CD14-positive monocyte (primary cell): ENCODE results near the gene ELOVL3. TPM values are rescaled to one million over a fixed set of nuclear protein-coding genes. Genes with fewer than 3 reads are reported as not detected.

Experiments
- DNase-seq, 3 donors: peaks; one replicate each; pipeline ENCODE4 v3.0.0-alpha.2; 2011 to 2022
- H2AFZ ChIP-seq: 2 replicates; pipeline ENCODE4 v1.6.0; 2012; ENCODE audit warnings: mild to moderate bottlenecking, low read depth, low read length, inconsistent platforms; ENCODE audit not compliant: insufficient read depth, poor library complexity, severe bottlenecking
- H3K27ac ChIP-seq, 2 donors: 1 replicate in 1 of 2; 2 replicates in 1 of 2; pipeline ENCODE4 v1.5.1; 2012 to 2013; ENCODE audit warnings: low read length in 2 of 2, control low read depth in 1 of 2, inconsistent platforms in 1 of 2, low read depth in 1 of 2, mild to moderate bottlenecking in 1 of 2
- H3K27me3 ChIP-seq, 2 donors: one replicate each; pipeline versions ENCODE4 v1.6.0 to v1.6.1; 2011 to 2013; ENCODE audit warnings: low read length in 2 of 2; ENCODE audit not compliant: control insufficient read depth in 2 of 2, insufficient read depth in 2 of 2
- H3K36me3 ChIP-seq, 2 donors: replicated peaks in 1 of 2; 1 replicate in 1 of 2; 2 replicates in 1 of 2; pipeline versions ENCODE4 v1.5.1 to v1.6.1; 2012 to 2013; ENCODE audit warnings: low read length in 2 of 2, control low read depth in 1 of 2, inconsistent platforms in 1 of 2, mild to moderate bottlenecking in 1 of 2; ENCODE audit not compliant: insufficient read depth in 2 of 2, control insufficient read depth in 1 of 2
- H3K4me1 ChIP-seq, 2 donors: 1 replicate in 1 of 2; 2 replicates in 1 of 2; pipeline versions ENCODE4 v1.5.1 to v1.6.1; 2012 to 2013; ENCODE audit warnings: low read length in 2 of 2, control low read depth in 1 of 2, inconsistent platforms in 1 of 2, mild to moderate bottlenecking in 1 of 2, moderate library complexity in 1 of 2; ENCODE audit not compliant: insufficient read depth in 2 of 2, control insufficient read depth in 1 of 2
- H3K4me2 ChIP-seq: replicated peaks from 2 replicates; pipeline ENCODE3; 2012; ENCODE audit warnings: low read length, moderate library complexity, mild to moderate bottlenecking; ENCODE audit not compliant: poor library complexity, severe bottlenecking; ENCODE audit errors: extremely low read depth
- H3K4me3 ChIP-seq, 3 experiments: fragments of 200-600 bp in 1 of 3; sonication (generic) in 1 of 3; replicated peaks in 1 of 3; 1 replicate in 2 of 3; 2 replicates in 1 of 3; pipeline ENCODE4 v1.5.1; 2011 to 2013; ENCODE audit warnings: low read length in 3 of 3, mild to moderate bottlenecking in 3 of 3, control low read depth in 2 of 3, low read depth in 2 of 3, inconsistent platforms in 1 of 3, moderate library complexity in 1 of 3
- H3K79me2 ChIP-seq: 2 replicates; pipeline ENCODE4 v1.6.0; 2012; ENCODE audit warnings: mild to moderate bottlenecking, control low read depth, inconsistent platforms, low read length, moderate library complexity; ENCODE audit not compliant: insufficient read depth
- H3K9ac ChIP-seq: 2 replicates; pipeline ENCODE4 v1.6.0; 2017; ENCODE audit warnings: low read length, mild to moderate bottlenecking; ENCODE audit not compliant: insufficient read depth, poor library complexity, severe bottlenecking
- H3K9me3 ChIP-seq, 2 donors: replicated peaks in 1 of 2; 1 replicate in 1 of 2; 2 replicates in 1 of 2; pipeline versions ENCODE4 v1.5.1 to v1.6.1; 2012 to 2013; ENCODE audit warnings: low read length in 2 of 2, control low read depth in 1 of 2; ENCODE audit not compliant: control insufficient read depth in 1 of 2, insufficient read depth in 1 of 2
- H4K20me1 ChIP-seq: 2 replicates; pipeline ENCODE4 v1.6.0; 2012; ENCODE audit warnings: mild to moderate bottlenecking, low read length, control low read depth, moderate library complexity; ENCODE audit not compliant: insufficient read depth
- H3K27ac Mint-ChIP-seq, 7 donors: one replicate each; pipeline ENCODE4 v1.8.0; 2020; ENCODE audit warnings: mild to moderate bottlenecking in 7 of 7, mixed read lengths in 7 of 7, moderate library complexity in 6 of 7, inconsistent platforms in 2 of 7
- H3K27me3 Mint-ChIP-seq, 3 donors: one replicate each; pipeline ENCODE4 v1.8.0; 2021 to 2022; ENCODE audit warnings: low read depth in 3 of 3, mild to moderate bottlenecking in 3 of 3, mixed read lengths in 3 of 3, moderate library complexity in 3 of 3, inconsistent platforms in 1 of 3
- H3K36me3 Mint-ChIP-seq, 2 donors: one replicate each; pipeline ENCODE4 v1.8.0; 2020; ENCODE audit warnings: mixed read lengths in 2 of 2, inconsistent platforms in 1 of 2, mild to moderate bottlenecking in 1 of 2
- H3K4me1 Mint-ChIP-seq: one replicate; pipeline ENCODE4 v1.8.0; 2020; ENCODE audit warnings: mild to moderate bottlenecking, mixed read lengths
- H3K4me3 Mint-ChIP-seq, 2 donors: one replicate each; pipeline ENCODE4 v1.8.0; 2020; ENCODE audit warnings: mild to moderate bottlenecking in 2 of 2, mixed read lengths in 2 of 2, moderate library complexity in 1 of 2
- H3K9me3 Mint-ChIP-seq, 7 donors: one replicate each; pipeline ENCODE4 v1.8.0; 2020 to 2022; ENCODE audit warnings: mixed read lengths in 7 of 7, mild to moderate bottlenecking in 6 of 7, moderate library complexity in 6 of 7, inconsistent platforms in 2 of 7
- CTCF ChIP-seq: fragments of 200-600 bp; IDR thresholded peaks from one replicate; pipeline ENCODE4 v1.8.0; 2022; ENCODE audit warnings: antibody characterized with exemption, mild to moderate bottlenecking
- WGBS: methylation state at CpG from one replicate; pipeline ENCODE4 v1.1.5; 2013; ENCODE audit warnings: missing lambda C conversion rate; ENCODE audit not compliant: insufficient coverage; 5-methylcytosine and 5-hydroxymethylcytosine counted together
- intact Hi-C, 2 donors: fragments of 100-400 bp; cut with micrococcal nuclease; formaldehyde crosslinking; loops; one replicate each; pipeline versions ENCODE4 v1.15.0 to v1.15.1; 2023
- polyA plus RNA-seq, 3 donors: library from polyadenylated mRNA; depleted of rRNA in 1 of 3; unstranded in 2 of 3; stranded (reverse) in 1 of 3; fragments of 300-500 nt in 2 of 3; fragments of >200 nt in 1 of 3; fragmentation: Illumina TruSeq in 2 of 3; gene quantifications; 1 replicate in 2 of 3; 2 replicates in 1 of 3; pipeline ENCODE4 v1.2.3, GENCODE V29; 2012 to 2021

The ELOVL3 gene
- polyA plus RNA-seq, 3 donors, result 1.5 to 3.2 (median 2.2) TPM

- H3K27me3 ChIP-seq, result peaks cover 53 to 94% of the 10 kb centered on the region in 2 donors
- no peak for TF ChIP-seq CTCF
- no peak overlapping the region for H2AFZ ChIP-seq
- Mint-ChIP-seq H3K36me3 (peaks cover 0 to 3% of the 10 kb centered on the region in 2 donors), H3K4me3 (no peak overlapping the region), H3K27me3 (peaks cover 69 to 94% (median 82%) of the 10 kb centered on the region in 3 donors), H3K27ac (no peak overlapping the region), H3K4me1 (peaks cover 18% of the 10 kb centered on the region), H3K9me3 (peaks cover 0 to 17% (median 1%) of the 10 kb centered on the region in 7 donors)
- H3K4me1 ChIP-seq, result peaks cover 18 to 20% of the 10 kb centered on the region in 2 donors
- peaks cover 2 to 7% of the 10 kb centered on the region in 2 donors for H3K9me3 ChIP-seq
- H4K20me1 ChIP-seq, result peaks cover 4% of the 10 kb centered on the region
- H3K9ac ChIP-seq, result no peak overlapping the region
- whole genome bisulfite sequencing, result 100% methylated on average over 4 of the region's 12 CpGs
- intact Hi-C loops, result loop anchor here in 1 of 2 donors (5.0 kb wide), 1 partner anchor 117 kb away; no protein-coding TSS in a partner anchor
- H3K79me2 ChIP-seq, result no peaks in the 10 kb centered on the region
- no peak for DNase-seq
- no peaks in the 10 kb centered on the region for H3K36me3 ChIP-seq
- H3K27ac ChIP-seq, result no peak overlapping the region
- H3K4me3 ChIP-seq, result no peak overlapping the region
- no peak overlapping the region for H3K4me2 ChIP-seq
Measured at GRCh38 chr10:102234888-102235597, 8.9 kb downstream of the ELOVL3 start.

- no peak for DNase-seq
- no peaks in the 10 kb centered on the region for H4K20me1 ChIP-seq
- H3K27me3 Mint-ChIP-seq, result peaks cover 69 to 94% (median 82%) of the 10 kb centered on the region in 3 donors
- H3K27me3 ChIP-seq, result peaks cover 54 to 94% of the 10 kb centered on the region in 2 donors
- 100% methylated on average over 1 of the region's 1 CpG for WGBS
- H3K4me3 ChIP-seq, result no peak overlapping the region
- no peaks in the 10 kb centered on the region for H3K79me2 ChIP-seq
- H2AFZ ChIP-seq, result no peak overlapping the region
- H3K4me3 Mint-ChIP-seq, result no peak overlapping the region
- H3K9ac ChIP-seq, result no peak overlapping the region
- peaks cover 15 to 18% of the 10 kb centered on the region in 2 donors for H3K4me1 ChIP-seq
- H3K9me3 ChIP-seq, result peaks cover 0 to 12% of the 10 kb centered on the region in 2 donors
- no peak overlapping the region for H3K27ac Mint-ChIP-seq
- intact Hi-C loops, result no loop called here
- no peaks in the 10 kb centered on the region for H3K36me3 ChIP-seq
- TF ChIP-seq CTCF, result no peak
- peaks cover 0 to 19% (median 4%) of the 10 kb centered on the region in 7 donors for H3K9me3 Mint-ChIP-seq
- H3K27ac ChIP-seq, result no peak overlapping the region
- H3K36me3 Mint-ChIP-seq, result peaks cover 0 to 7% of the 10 kb centered on the region in 2 donors
- H3K4me1 Mint-ChIP-seq, result peaks cover 18% of the 10 kb centered on the region
- H3K4me2 ChIP-seq, result no peak overlapping the region
Measured at GRCh38 chr10:102235598-102235920, 9.5 kb downstream of the ELOVL3 start.
